ENCODE results near the gene MYL11. TPM values are rescaled to one million over a fixed set of nuclear protein-coding genes. Genes with fewer than 3 reads are reported as not detected.

Gene MYL11
- total RNA-seq, 1 experiment from 2014 or later = not detected

DNA sequence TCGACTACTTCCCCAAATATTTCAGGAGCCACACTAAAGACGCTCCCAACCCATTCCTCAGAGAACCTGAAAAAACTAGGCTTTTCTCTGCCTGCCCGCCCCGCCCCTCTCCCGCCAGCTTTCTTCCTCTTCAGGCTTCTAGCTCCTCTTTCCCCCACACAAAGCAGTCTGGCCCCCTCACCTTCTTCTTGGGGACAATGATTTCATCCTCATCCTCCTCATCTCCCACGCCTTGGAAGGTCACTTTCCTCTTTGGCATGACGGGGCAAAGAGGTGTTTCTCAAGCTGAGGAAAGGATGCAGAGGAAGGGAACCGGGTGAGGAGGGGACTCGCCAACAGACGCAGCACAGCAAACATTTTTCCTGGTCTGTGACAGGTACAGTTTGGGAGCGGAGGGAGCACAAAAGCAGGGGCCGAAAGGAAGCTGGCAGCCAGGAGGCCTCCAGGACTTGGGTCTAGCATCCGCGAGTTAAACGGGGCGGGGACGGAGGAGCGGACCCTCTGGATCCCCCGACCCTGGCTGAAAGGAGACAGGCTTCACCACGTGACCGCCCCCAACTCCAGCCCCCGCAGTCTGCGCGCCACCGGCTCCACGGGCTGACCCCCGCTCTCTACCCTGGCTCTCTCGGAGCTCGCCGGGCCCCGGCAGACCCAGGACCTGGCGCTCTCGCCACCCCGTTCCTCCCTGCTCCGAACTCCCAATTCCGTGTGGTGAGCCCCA, 20.0 kb upstream of the MYL11 start:
- no peak for DNase-seq (ENCODE audit: low read depth)

GRCh38 chr16:30355144-30355953, 19.3 kb upstream of the MYL11 start, which contains the start of gene CD2BP2:
TSS of gene CD2BP2 (minus strand) at chr16:30355308. CDS start at chr16:30354681, 627 bp downstream.
- peak; percentile 99 for DNase-seq (ENCODE audit: low read depth)

- no peak for DNase-seq (ENCODE audit: low read depth)
Measured at GRCh38 chr16:30355954-30356308, 18.7 kb upstream of the MYL11 start.

- peak; percentile 41 for DNase-seq (ENCODE audit: low read depth)
Measured at GRCh38 chr16:30356401-30357084, 18.1 kb upstream of the MYL11 start.

DNA sequence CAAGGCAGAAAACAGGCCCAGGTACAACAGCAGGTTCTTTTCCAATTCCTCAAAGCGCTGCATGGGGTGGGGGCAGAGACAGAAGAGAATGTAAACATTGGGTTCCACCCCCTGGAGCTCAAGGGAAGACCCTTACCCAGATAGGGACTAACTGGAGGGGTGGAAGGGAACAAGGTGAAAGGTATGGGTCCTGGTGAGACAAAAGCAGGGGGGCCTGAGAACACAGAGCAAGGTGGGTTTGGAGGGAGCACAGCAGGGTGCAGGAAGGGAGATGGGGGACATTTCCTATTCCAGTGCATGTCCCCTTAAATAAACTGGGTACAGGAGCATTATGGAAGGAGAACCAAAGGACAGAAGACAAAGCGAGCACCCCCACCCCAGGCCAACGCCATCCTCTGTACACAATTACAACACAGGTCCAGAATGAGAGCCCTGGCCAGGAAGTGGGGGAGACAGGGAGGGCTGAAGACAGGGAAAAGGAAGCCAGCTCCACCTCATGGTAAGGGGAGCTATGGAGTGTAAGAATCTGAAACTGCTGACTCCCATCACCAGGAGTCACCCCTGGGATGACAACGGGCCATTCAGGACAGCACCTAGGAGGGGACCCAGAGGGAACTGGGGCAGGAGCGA, 17.4 kb upstream of the MYL11 start:
- no peak for DNase-seq (ENCODE audit: low read depth)

DNA sequence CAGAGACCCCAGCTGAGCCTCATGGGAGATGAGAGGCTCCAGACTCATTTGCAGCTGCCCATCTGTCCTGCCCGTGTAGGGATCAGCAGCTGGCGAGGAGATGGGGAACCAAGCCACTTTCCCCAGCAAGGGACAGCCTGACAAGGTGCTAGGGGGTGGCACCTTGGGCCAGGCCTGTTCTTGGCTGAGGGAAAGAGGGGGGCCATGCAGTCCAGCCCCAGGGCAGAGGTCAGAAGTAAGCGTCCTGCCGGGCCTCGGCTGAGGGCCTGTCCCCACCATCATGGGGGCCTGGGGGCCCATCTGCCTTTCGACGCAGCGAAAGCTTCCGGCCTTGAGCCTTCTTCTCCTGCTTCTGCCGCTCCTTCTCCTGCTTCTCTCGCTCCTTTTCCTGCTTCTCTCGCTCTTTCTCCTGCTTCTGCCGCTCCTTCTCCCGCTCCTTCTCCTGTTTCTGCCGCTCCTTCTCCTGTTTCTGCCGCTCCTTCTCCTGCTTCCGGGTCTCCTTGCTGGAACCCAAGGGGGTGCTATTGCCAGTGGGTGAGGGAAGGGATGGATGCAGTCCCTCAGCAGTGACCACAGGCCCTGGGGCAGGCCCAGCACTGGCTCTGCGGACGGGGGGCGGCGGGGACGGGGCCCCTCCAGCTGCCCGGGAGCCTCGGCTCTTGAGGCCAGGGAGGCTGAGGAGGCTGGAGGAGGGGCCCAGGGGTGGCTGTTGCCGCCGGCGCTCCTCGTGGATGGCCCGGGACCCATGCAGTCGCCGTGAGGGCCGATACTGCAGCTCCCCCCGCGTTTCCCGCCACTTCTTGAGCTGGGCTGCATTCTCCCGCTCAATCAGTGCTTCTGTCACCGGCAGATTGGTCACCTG, 16.7 kb upstream of the MYL11 start:
- DNase-seq (ENCODE audit: low read depth) = no peak

DNA sequence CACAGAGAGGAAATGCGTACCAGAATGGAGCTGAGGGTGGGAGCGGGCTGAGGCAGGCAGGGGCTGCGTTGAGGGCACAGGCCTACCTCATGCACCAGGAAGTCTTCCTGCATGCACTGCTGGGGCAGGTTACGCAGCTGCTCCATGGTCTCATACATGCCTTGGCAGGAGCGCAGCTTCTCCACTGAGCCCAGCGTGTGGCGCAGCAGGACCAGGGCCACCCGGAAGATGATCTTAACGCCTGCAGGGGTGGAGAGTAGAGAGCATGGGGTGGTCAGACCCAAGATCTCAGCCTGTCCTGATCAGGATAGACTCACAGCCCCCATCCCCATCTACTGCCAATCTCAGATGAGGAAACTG, 16.0 kb upstream of the MYL11 start:
- DNase-seq (ENCODE audit: low read depth) = no peak

DNA sequence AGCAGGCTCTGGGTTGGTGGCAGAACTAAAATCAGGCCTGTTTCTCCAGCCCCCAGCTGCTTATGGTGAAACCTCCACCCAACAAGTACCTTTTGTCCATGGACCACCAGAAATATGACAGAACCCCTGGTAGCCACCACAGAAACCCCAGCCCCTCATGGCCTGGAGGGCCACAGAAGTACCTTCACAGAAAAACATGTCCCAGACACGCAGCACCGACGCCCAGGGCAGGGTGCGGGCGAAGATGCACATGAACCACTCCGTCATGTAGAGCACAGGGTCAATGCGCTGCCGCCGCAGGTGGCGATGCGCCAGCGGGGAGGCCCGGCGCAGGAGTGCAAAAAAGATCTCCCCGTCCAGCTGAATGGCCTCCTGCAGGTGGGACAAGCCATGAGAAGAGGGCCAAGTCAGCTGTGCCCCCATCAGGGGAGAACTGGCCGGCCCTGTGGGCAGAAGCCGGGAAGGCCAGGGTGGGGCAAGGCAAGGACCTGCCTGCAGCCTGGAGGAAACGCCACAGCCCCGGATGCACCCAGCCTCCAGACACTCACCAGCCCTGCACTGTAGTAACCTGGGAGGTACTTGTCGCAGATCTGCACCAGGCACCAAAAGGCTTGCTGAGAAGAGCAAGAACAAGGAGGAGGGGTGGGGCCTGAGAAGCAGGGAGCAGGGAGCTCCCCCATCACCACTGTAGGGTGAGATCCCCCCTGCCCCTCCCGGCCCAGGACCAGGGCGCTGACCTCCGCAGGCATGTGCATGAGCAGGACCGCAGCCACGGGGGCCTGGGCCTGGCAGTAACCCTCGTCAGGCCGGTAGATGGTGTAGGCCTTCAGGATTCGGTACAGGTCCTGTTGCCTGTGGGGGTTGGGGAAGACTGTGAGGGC, 15.4 kb upstream of the MYL11 start:
- DNase-seq (ENCODE audit: low read depth) = no peak

DNA sequence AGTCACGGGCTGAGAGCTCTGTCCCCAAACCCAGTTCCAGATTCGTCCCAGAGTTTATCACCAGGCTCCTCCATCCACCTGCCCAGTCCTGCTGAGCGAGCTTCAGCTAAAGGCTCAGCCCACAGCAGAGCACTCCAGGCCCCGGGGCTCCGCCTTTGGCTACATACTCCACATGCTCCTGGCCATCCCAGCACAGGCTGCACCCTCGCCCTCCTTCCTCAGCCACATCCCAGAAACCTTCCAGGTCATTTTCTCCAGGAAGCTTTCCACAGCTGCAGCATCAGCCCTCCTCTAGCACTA, 14.8 kb upstream of the MYL11 start:
- no peak for DNase-seq (ENCODE audit: low read depth)

- DNase-seq (ENCODE audit: low read depth) = no peak
Measured at GRCh38 chr16:30361180-30361579, 13.4 kb upstream of the MYL11 start.

DNA sequence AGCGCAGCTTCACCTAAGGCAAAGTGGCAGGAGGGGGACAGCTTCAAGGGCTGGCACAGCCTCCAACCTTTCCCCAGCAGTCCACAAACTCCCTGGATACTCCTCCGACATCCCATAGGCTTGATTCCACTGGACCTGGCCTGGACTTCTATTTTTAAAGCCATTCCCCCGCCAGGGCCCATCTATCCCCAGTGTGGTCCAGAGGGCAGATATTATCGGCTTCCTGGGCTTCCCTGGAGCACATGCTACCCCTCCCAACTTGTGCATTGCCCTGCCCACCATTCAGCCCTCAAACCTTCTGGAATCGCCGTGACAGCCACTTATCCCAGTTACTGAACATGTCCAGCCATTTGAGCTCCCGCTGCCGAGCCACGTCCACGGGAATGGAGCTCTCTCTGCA, 9.4 kb upstream of the MYL11 start:
- DNase-seq (ENCODE audit: low read depth) = no peak

GRCh38 chr16:30366511-30366910, 8.1 kb upstream of the MYL11 start:
- no peak for DNase-seq (ENCODE audit: low read depth)

GRCh38 chr16:30367349-30368009, 7.1 kb upstream of the MYL11 start:
- DNase-seq (ENCODE audit: low read depth) = no peak

GRCh38 chr16:30368122-30368791, 6.3 kb upstream of the MYL11 start:
- peak; percentile 37 for DNase-seq (ENCODE audit: low read depth)

DNA sequence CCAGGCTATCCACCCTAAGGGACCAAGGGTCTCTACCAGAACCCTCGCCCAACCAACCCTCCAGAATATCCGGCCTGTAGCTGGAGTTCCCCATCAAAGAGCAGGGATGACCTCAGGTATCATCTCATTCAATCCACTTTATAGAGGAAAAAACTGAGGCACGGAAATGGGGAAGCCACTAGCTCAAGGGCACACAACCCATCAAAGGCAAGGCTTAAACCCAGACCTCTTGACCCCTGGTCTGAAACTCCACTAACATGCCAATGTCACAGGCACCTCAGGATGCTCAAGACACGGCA, 5.9 kb upstream of the MYL11 start:
- DNase-seq (ENCODE audit: low read depth) = no peak

DNA sequence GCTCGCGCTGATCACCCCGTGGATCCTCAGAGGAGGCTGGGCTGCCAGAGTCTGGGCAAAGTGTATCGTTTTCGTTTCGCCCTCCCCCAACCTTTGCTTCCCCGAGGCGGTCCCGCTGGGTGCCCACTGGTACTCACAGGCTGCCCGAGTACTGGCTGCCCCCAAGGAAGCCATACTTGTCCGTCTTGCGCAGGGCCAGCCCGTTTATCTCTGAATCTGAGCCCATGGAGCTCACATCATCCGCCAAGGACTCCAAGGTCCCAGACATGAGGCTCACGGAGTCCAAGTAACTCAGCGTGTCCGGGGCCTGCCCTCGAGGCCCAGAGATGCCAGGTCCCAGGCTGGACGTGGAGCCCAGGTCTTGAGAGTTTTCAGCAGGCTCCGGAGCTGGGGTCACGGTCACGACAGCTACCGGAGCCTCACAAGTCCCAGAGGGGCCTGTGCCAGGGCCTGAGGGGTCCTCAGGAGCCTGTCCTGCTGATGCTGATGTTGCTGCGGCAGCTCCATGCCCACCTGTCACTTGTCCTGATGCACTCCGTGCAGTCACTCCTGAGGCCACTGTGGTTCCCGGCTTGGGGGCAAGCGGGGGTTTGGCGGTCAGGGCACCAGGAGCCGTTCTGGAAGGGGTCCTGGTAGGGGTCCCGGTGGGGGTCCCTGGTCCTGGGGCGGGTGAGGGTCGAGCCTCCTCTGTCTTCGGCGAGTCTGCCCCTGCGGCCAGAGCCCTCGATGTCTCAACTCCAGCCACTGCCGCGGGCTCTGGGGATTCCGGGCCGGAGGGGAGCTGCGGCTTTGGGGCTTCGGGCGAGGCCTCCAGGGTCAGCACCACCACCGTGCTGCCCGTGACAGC, 5.3 kb upstream of the MYL11 start:
- no peak for DNase-seq (ENCODE audit: low read depth)

- DNase-seq (ENCODE audit: low read depth) = no peak
Measured at GRCh38 chr16:30369938-30370455, 4.6 kb upstream of the MYL11 start.

- peak; percentile 100 for DNase-seq (ENCODE audit: low read depth)
Measured at GRCh38 chr16:30370456-30371247, 4.0 kb upstream of the MYL11 start, which contains the start of gene TBC1D10B. TSS of gene TBC1D10B (minus strand) at chr16:30370494. CDS start at chr16:30370183, 311 bp downstream.

All from RPMI7951 (cell line).